ENCODE data around the gene SRRM5. TPM values are rescaled to one million over a fixed set of nuclear protein-coding genes. Genes with fewer than 3 reads are reported as not detected.

The SRRM5 gene
- total RNA-seq, 1 experiment from 2014 or later: 0.62 TPM

- BruUV-seq (replicated peaks): no TSS peak
- Histone ChIP-seq H3K27me3 (replicated peaks; ENCODE audit: insufficient read depth, low read depth, low read length, poor library complexity) (no peaks in the 10 kb centered on the region), H3K4me1 (ENCODE audit: insufficient read depth, low read length, poor library complexity, severe bottlenecking) (peaks cover 9% of the 10 kb centered on the region), H3K27ac (ENCODE audit: low read depth, low read length, poor library complexity, severe bottlenecking) (no peak overlapping the region), H3K4me3 (ENCODE audit: low read depth, low read length, poor library complexity, severe bottlenecking) (no peak overlapping the region), H3K9me3 (ENCODE audit: low read depth, low read length, poor library complexity, severe bottlenecking) (no peaks in the 10 kb centered on the region), H3K36me3 (ENCODE audit: insufficient read depth, low read length, poor library complexity, severe bottlenecking) (peaks cover 14% of the 10 kb centered on the region)
- DNase-seq (ENCODE audit: low spot score): no peak
- no peak for TF ChIP-seq CTCF (conservative IDR thresholded peaks at IDR 0.05; ENCODE audit: low read depth, low read length)
- no peak for TF ChIP-seq EZH2 (IDR thresholded peaks at IDR 0.05; ENCODE audit: borderline replicate concordance, low read depth, low read length, poor library complexity, severe bottlenecking)
- ChIA-PET POLR2A (ENCODE audit: low non-redundant PET) (no interaction called here), CTCF (interaction anchor here (0.7 kb wide), 1 partner anchor 16 kb away, joined by 3 read pairs; no protein-coding TSS in a partner anchor)
- intact Hi-C loops (cut with micrococcal nuclease; ENCODE audit: unreplicated experiment): no loop called here
These were observed 5.1 kb downstream of the SRRM5 start for GRCh38 chr19:43616954-43617353.

- Histone ChIP-seq H3K36me3 (ENCODE audit: insufficient read depth, low read length, poor library complexity, severe bottlenecking) (no peaks in the 10 kb centered on the region), H3K4me1 (ENCODE audit: insufficient read depth, low read length, poor library complexity, severe bottlenecking) (peaks cover 9% of the 10 kb centered on the region), H3K9me3 (ENCODE audit: low read depth, low read length, poor library complexity, severe bottlenecking) (no peaks in the 10 kb centered on the region), H3K27ac (ENCODE audit: low read depth, low read length, poor library complexity, severe bottlenecking) (peak overlapping the region; percentile 96), H3K4me3 (ENCODE audit: low read depth, low read length, poor library complexity, severe bottlenecking) (peak overlapping the region; percentile 60), H3K27me3 (replicated peaks; ENCODE audit: insufficient read depth, low read depth, low read length, poor library complexity) (no peaks in the 10 kb centered on the region)
- TF ChIP-seq CTCF (conservative IDR thresholded peaks at IDR 0.05; ENCODE audit: low read depth, low read length) (no peak), EZH2 (IDR thresholded peaks at IDR 0.05; ENCODE audit: borderline replicate concordance, low read depth, low read length, poor library complexity, severe bottlenecking) (no peak)
- TSS peak; percentile 60 for BruUV-seq (replicated peaks)
- intact Hi-C loops (cut with micrococcal nuclease; ENCODE audit: unreplicated experiment): loop anchor here (1.0 kb wide), 1 partner anchor 23 kb away; the partner anchor contains the start of genes IRGQ and ZNF576
- ChIA-PET CTCF (no interaction called here), POLR2A (ENCODE audit: low non-redundant PET) (no interaction called here)
- peak; percentile 84 for DNase-seq (ENCODE audit: low spot score)
These were observed 7.0 kb downstream of the SRRM5 start for GRCh38 chr19:43618921-43619261.

DNA sequence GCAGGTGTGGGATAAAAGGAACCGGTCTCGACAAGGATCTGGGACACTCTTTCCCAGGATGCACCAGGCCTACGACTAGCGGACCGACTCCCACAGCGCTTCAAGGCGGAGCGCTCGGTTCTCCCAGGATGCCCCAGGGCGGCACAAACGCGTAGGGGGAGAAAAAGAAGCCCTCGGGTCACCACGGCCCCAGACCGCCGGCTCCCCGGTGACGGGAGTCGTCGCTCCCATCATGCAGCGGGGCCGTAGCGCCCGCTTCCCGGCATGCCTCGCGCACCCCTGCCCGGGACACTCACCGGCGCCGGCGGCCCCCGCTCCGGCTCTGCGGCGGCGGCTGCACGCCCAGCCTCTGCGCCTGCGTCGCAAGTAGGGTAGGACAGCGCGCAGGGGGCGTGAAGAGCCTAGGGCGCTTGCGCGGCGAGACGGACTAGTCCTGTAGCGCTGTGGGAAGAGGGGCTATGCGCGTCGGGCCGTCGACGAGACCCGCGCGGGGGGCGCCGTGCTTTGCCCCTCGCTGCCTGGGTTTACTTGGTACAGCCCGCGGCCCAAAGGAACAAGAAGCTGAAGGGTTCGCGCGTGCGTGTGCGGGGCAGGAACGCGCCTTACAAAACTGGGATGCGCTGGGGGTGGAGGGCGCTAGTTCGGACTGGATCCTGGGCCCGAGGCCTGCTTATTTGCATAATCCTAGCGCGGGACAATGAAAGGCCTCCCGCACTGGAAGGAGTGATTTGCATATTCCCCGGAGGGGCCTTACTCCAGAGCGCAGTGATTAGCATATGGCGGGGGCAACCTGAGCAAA is 7.6 kb downstream of the SRRM5 start, which contains the start of gene ZNF428:
Gene ZNF428, minus strand, starts transcription at position 368 of the 799 bp plus-strand sequence. CDS start 5,325 bp downstream, outside the sequence.
- DNase-seq (ENCODE audit: low spot score): peak; percentile 98
- POLR2A ChIA-PET (ENCODE audit: low non-redundant PET): no interaction called here
- TF ChIP-seq EZH2 (IDR thresholded peaks at IDR 0.05; ENCODE audit: borderline replicate concordance, low read depth, low read length, poor library complexity, severe bottlenecking) (no peak), CTCF (conservative IDR thresholded peaks at IDR 0.05; ENCODE audit: low read depth, low read length) (no peak)
- no peaks in the 10 kb centered on the region for H3K27me3 ChIP-seq (replicated peaks; ENCODE audit: insufficient read depth, low read depth, low read length, poor library complexity)
- H3K27ac ChIP-seq (ENCODE audit: low read depth, low read length, poor library complexity, severe bottlenecking): peak within 1 kb of the TSS; percentile 96
- H3K4me3 ChIP-seq (ENCODE audit: low read depth, low read length, poor library complexity, severe bottlenecking): peak within 1 kb of the TSS; percentile 60
- peaks cover 9% of the 10 kb centered on the region for H3K4me1 ChIP-seq (ENCODE audit: insufficient read depth, low read length, poor library complexity, severe bottlenecking)
- H3K36me3 ChIP-seq (ENCODE audit: insufficient read depth, low read length, poor library complexity, severe bottlenecking): peaks cover 4% of the 10 kb centered on the region
- BruUV-seq (replicated peaks): no TSS peak
- intact Hi-C loops (cut with micrococcal nuclease; ENCODE audit: unreplicated experiment): loop anchor here (1.0 kb wide), 1 partner anchor 23 kb away; the partner anchor contains the start of genes IRGQ and ZNF576
- CTCF ChIA-PET: interaction anchor here (0.9 kb wide), 1 partner anchor 102 kb away, joined by 3 read pairs; no protein-coding TSS in a partner anchor
- no peaks in the 10 kb centered on the region for H3K9me3 ChIP-seq (ENCODE audit: low read depth, low read length, poor library complexity, severe bottlenecking)
